HCT116 (cell line): ENCODE results near the gene SLC7A8. TPM values are rescaled to one million over a fixed set of nuclear protein-coding genes. Genes with fewer than 3 reads are reported as not detected.

Experiments used
- ATAC-seq: fragments of 200-7000 bp; cut with Tn5 transposase; 2 replicates; pipeline ENCODE4 v1.9.1; 2020; ENCODE audit warnings: mild to moderate bottlenecking, moderate library complexity
- BruUV-seq: library from RNA; stranded (reverse); fragments of 400-500 nt; replicated peaks from 2 replicates; lab custom pipeline; 2021; lab: Mats Ljungman, UMichigan
- CTCF ChIA-PET: fragments of 300-600 bp; sonication (Branson Sonifier 250); formaldehyde crosslinking; loops from one replicate; lab custom pipeline; 2021; ENCODE audit warnings: antibody characterized with exemption; lab: Charles Lee
- POLR2A ChIA-PET: fragments of 300-600, 350-600 bp; sonication (Branson Sonifier 250); formaldehyde crosslinking; loops from one replicate; lab custom pipeline; 2021; ENCODE audit warnings: antibody characterized with exemption; lab: Charles Lee
- RAD21 ChIA-PET, 2 experiments: fragments of 300-600 bp; sonication (Branson Sonifier 250); formaldehyde crosslinking; loops; one replicate each; lab custom pipeline; 2023; ENCODE audit warnings: low total read pairs in 2 of 2; ENCODE audit not compliant: uncharacterized antibody in 2 of 2, unreplicated experiment in 2 of 2, low non-redundant PET in 1 of 2; lab: Charles Lee
- DNase-seq: peaks from one replicate; pipeline ENCODE4 v3.0.0-alpha.2; 2010; ENCODE audit warnings: low read depth, low spot score
- H2AFZ ChIP-seq: fragments of 200-600 bp; shearing (Covaris generic), sonication (generic); 2 replicates; pipeline ENCODE4 v1.6.1; 2017; ENCODE audit warnings: low read depth, mixed run types, mixed read lengths, antibody characterized with exemption, low read length; ENCODE audit not compliant: poor library complexity, severe bottlenecking
- H3K27ac ChIP-seq: 2 replicates; pipeline ENCODE4 v1.5.1; 2012; ENCODE audit warnings: low read depth, low read length
- H3K27me3 ChIP-seq: fragments of 200-600 bp; sonication (generic); 2 replicates; pipeline ENCODE4 v1.6.1; 2016; ENCODE audit warnings: mixed run types, low read length, mixed read lengths; ENCODE audit not compliant: insufficient read depth
- H3K36me3 ChIP-seq, 2 experiments: fragments of 200-500 bp in 1 of 2; fragments of 200-600 bp in 1 of 2; sonication (Bioruptor generic) in 1 of 2; sonication (generic) in 1 of 2; 2 replicates each; pipeline versions ENCODE4 v1.5.1 to v1.6.1; 2014 to 2016; ENCODE audit warnings: low read length in 2 of 2, inconsistent platforms in 1 of 2, mixed read lengths in 1 of 2, mixed run types in 1 of 2; ENCODE audit not compliant: insufficient read depth in 2 of 2, control insufficient read depth in 1 of 2
- H3K4me1 ChIP-seq, 2 experiments: fragments of 200-600 bp in 1 of 2; sonication (generic) in 1 of 2; 2 replicates each; pipeline versions ENCODE4 v1.5.1 to v1.6.1; 2012 to 2017; ENCODE audit warnings: low read length in 2 of 2, inconsistent platforms in 1 of 2, mild to moderate bottlenecking in 1 of 2, mixed read lengths in 1 of 2, mixed run types in 1 of 2, moderate library complexity in 1 of 2; ENCODE audit not compliant: insufficient read depth in 2 of 2, control insufficient read depth in 1 of 2
- H3K4me2 ChIP-seq: fragments of 200-600 bp; sonication (generic); 2 replicates; pipeline ENCODE4 v1.6.1; 2017; ENCODE audit warnings: mixed run types, low read length, mixed read lengths
- H3K4me3 ChIP-seq, 2 experiments: fragments of 200-600 bp in 1 of 2; sonication (generic) in 1 of 2; replicated peaks in 1 of 2; 2 replicates each; pipeline ENCODE4 v1.5.1; 2011 to 2016; ENCODE audit warnings: low read length in 2 of 2, control low read depth in 1 of 2, low read depth in 1 of 2, mild to moderate bottlenecking in 1 of 2, mixed read lengths in 1 of 2, mixed run types in 1 of 2
- H3K79me2 ChIP-seq: fragments of 200-600 bp; sonication (generic); 2 replicates; pipeline ENCODE4 v1.6.1; 2017; ENCODE audit warnings: mild to moderate bottlenecking, mixed run types, low read length, moderate library complexity, mixed read lengths; ENCODE audit not compliant: insufficient read depth
- H3K9ac ChIP-seq: fragments of 200-600 bp; sonication (generic); 2 replicates; pipeline ENCODE4 v1.6.1; 2016; ENCODE audit warnings: low read length, mixed read lengths
- H3K9me2 ChIP-seq: fragments of 200-600 bp; sonication (generic), shearing (Covaris generic); 2 replicates; pipeline ENCODE4 v1.6.1; 2017; ENCODE audit warnings: mixed run types, mild to moderate bottlenecking, moderate library complexity; ENCODE audit not compliant: insufficient read depth
- H3K9me3 ChIP-seq, 2 experiments: fragments of 200-500 bp in 1 of 2; fragments of 200-600 bp in 1 of 2; sonication (Bioruptor generic) in 1 of 2; sonication (generic) in 1 of 2; 2 replicates each; pipeline ENCODE4 v1.6.1; 2014 to 2017; ENCODE audit warnings: low read length in 2 of 2, mixed read lengths in 2 of 2, inconsistent platforms in 1 of 2, low read depth in 1 of 2, mild to moderate bottlenecking in 1 of 2, mixed run types in 1 of 2, moderate library complexity in 1 of 2; ENCODE audit not compliant: control insufficient read depth in 1 of 2, insufficient read depth in 1 of 2
- H4K20me1 ChIP-seq: fragments of 200-600 bp; sonication (generic), shearing (Covaris generic); 2 replicates; pipeline ENCODE4 v1.6.1; 2017; ENCODE audit warnings: mixed run types, mild to moderate bottlenecking, moderate library complexity; ENCODE audit not compliant: insufficient read depth
- CBX3 ChIP-seq: IDR thresholded peaks from 2 replicates; pipeline ENCODE4 v1.6.1; 2012; ENCODE audit warnings: low read depth
- CEBPB ChIP-seq: IDR thresholded peaks from 2 replicates; pipeline ENCODE4 v1.6.1; 2012; ENCODE audit warnings: low read depth
- EGR1 ChIP-seq: IDR thresholded peaks from 2 replicates; pipeline ENCODE4 v1.6.1; 2012; ENCODE audit warnings: low read depth
- EZH2 ChIP-seq: fragments of 200-600 bp; sonication (generic); IDR thresholded peaks from 2 replicates; pipeline ENCODE4 v1.6.1; 2017; ENCODE audit warnings: antibody characterized with exemption, mixed run types
- FOSL1 ChIP-seq: IDR thresholded peaks from 2 replicates; pipeline ENCODE4 v1.6.1; 2012; ENCODE audit warnings: low read depth
- JUND ChIP-seq: IDR thresholded peaks from 2 replicates; pipeline ENCODE4 v1.6.1; 2012
- POLR2AphosphoS5 ChIP-seq: IDR thresholded peaks from 2 replicates; pipeline ENCODE4 v1.6.1; 2011; ENCODE audit warnings: mild to moderate bottlenecking, low read depth, low read length, moderate library complexity
- SIN3A ChIP-seq: IDR thresholded peaks from 2 replicates; pipeline ENCODE4 v1.6.1; 2012; ENCODE audit warnings: low read depth
- SRF ChIP-seq: IDR thresholded peaks from 2 replicates; pipeline ENCODE4 v1.6.1; 2012; ENCODE audit warnings: low read depth
- ZNF274 ChIP-seq: fragments of 200-500 bp; sonication (Bioruptor generic); IDR thresholded peaks from 2 replicates; pipeline ENCODE4 v1.6.1; 2014; ENCODE audit warnings: mild to moderate bottlenecking, low read depth, low read length, inconsistent platforms
- intact Hi-C: fragments of 100-400 bp; cut with micrococcal nuclease; formaldehyde crosslinking; loops from 2 replicates; pipeline ENCODE4 v1.10.0; 2022
- total RNA-seq: library from RNA; stranded (reverse); gene quantifications from one replicate; pipeline ENCODE4 v1.2.1, GENCODE V29; 2021; ENCODE audit not compliant: unreplicated experiment
- TF ChIP-seq, protein P1 (sequence below): IDR thresholded peaks from 2 replicates; pipeline ENCODE4 v1.6.1; 2012

SLC7A8 gene
- total RNA-seq, 1 experiment from 2014 or later, result 5.3 TPM

DNA sequence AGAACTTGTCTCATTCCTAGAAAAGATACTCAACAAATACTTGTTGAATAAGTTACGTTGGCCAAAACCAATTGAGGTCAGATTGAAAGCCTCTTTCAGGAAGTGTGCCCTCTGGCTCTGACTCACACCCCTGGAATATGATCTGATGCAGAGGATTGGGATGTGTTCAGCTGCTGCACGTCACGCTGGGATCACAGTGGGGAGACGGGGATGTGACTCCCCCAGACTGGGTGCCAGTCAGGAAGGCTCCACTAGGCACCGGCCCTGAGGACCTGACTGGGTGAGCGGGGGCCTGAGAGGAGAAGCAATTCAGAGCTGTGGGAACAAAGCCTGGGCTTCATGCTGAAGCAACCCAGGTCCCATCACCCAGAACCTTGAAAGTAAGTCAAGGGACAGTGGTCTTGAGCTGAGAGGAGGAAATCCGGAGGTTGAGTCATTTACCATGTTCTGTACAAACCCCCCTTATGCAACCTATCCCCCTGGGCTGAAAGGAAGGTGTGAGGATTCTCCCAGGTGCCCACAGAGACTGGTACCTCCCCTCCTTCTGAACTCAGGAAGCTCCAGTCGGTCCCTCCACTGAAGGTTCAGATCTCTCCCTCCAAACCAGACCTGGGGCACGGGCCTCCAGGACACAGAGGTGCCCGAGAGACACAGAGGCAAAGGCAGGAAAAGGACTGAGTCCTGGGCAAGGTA, 68.3 kb downstream of the SLC7A8 start:
- CTCF ChIA-PET, result interaction anchor here (0.7 to 1.4 kb wide), 3 partner anchors 46 to 129 kb away, joined by 3 to 6 read pairs (median 4); no protein-coding TSS in a partner anchor
- Histone ChIP-seq H3K27ac (0 out of 2 replicates have a peak overlapping the region, but pooled peaks have one; percentile 12), H3K9me2 (no peaks in the 10 kb centered on the region), H3K4me3 (peak overlapping the region; percentile 15 to 37; a peak in 3 of 4 replicates), H3K9me3 (no peaks in the 10 kb centered on the region), H3K4me1 (peaks cover 12 to 23% of the 10 kb centered on the region in 2 experiments), H2AFZ (peak overlapping the region; percentile 49), H3K9ac (no peak overlapping the region), H3K4me2 (peak overlapping the region; percentile 73), H4K20me1 (no peaks in the 10 kb centered on the region), H3K79me2 (no peaks in the 10 kb centered on the region)
- POLR2A ChIA-PET, result interaction anchor here (1.4 kb wide), 1 partner anchor 20 kb away, joined by 7 read pairs; the partner anchor contains the start of genes ACIN1 and C14orf119
- RAD21 ChIA-PET, result no interaction called here
- intact Hi-C loops, result no loop called here
- DNase-seq (peak; percentile 42), ATAC-seq (peak; percentile 88)
- BruUV-seq, result no TSS peak
- no peak for TF ChIP-seq EZH2
- TF ChIP-seq ZNF274, result no peak
- no peak for TF ChIP-seq EGR1
- no peak for TF ChIP-seq CEBPB
- TF ChIP-seq POLR2AphosphoS5, result no peak
- TF ChIP-seq CBX3, result peak; percentile 53; the same call in 1 of the 2 replicates
- TF ChIP-seq JUND, result peak; percentile 64; the same call in 1 of the 2 replicates
- TF ChIP-seq, protein P1, sequence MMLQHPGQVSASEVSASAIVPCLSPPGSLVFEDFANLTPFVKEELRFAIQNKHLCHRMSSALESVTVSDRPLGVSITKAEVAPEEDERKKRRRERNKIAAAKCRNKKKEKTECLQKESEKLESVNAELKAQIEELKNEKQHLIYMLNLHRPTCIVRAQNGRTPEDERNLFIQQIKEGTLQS, result no peak
- TF ChIP-seq FOSL1, result peak; percentile 76
- no peak for TF ChIP-seq SRF
- TF ChIP-seq SIN3A, result no peak
- TF ChIP-seq, all 23 proteins: peak for 3
- Histone ChIP-seq H3K36me3 (no peaks in the 10 kb centered on the region), H3K27me3 (peaks cover 18% of the 10 kb centered on the region; the same call in 1 of the 2 replicates)
